RWPE1 (cell line): ENCODE measurements around the gene TCHH.

Experiments
- CTCF ChIA-PET: fragments of 350-600 bp; sonication (Branson Sonifier 250); formaldehyde crosslinking; extraction: SDS; loops from one replicate; lab custom pipeline; 2021; lab: Yijun Ruan, JAX
- POLR2A ChIA-PET: fragments of 400-600 bp; formaldehyde crosslinking; extraction: SDS; loops from one replicate; lab custom pipeline; 2020; ENCODE audit warnings: antibody characterized with exemption; ENCODE audit not compliant: low non-redundant PET; lab: Yijun Ruan, JAX
- DNase-seq: peaks from one replicate; pipeline ENCODE4 v3.0.0; 2012; ENCODE audit warnings: low spot score
- H3K27ac ChIP-seq: fragments of 450-650 bp; 2 replicates; pipeline ENCODE4 v1.5.1; 2017
- TF ChIP-seq, protein P1 (sequence below): fragments of 450-650 bp; conservative IDR thresholded peaks from 2 replicates; pipeline ENCODE4 v1.5.1; 2017; ENCODE audit warnings: low read depth, mild to moderate bottlenecking

TCHH gene

DNA sequence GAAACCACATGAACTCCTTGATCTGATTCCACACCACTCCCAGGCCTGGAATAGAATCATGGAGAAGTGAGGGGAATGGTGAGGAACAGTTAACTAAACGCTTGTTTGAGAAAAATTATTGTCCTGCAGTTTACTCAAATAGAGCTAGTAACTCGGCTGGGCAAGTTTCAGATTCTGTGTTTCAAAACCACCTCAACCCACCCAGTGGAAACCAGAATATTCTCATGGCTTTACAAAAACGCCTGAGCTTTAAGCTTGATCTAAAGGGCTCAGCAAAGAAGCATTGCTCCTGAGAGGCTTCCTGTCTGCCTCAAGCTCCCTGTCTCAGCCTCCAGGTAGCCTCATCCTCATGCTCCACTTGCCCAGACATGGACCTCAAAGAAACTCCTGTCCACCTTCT is 42.9 kb downstream of the TCHH start:
- DNase-seq = no peak
- CTCF ChIA-PET = no interaction called here
- POLR2A ChIA-PET = interaction anchor here (0.7 kb wide), 1 partner anchor 37 kb away, joined by 3 read pairs; no protein-coding TSS in a partner anchor

DNA sequence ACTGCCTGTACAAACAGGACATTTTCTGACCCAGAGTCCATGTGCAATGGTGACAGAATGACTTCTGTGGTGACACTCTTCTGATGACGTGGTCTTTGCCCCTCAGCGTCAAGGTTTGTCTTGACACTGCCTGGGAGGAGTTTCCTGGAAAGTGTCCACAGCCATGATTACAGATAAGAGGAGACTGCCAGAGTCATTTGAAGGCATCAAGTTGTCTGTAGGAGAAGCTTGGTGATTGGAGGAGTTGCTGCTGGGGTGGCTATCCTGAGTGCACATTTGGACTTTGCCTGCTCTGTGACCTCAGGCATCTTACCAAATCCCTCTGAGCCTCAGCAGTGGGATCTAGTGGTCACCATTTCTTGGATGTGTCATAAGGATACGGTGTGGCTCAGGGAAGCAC is 44.1 kb downstream of the TCHH start:
- no peak for DNase-seq
- H3K27ac ChIP-seq = no peak overlapping the region
- TF ChIP-seq, protein P1, sequence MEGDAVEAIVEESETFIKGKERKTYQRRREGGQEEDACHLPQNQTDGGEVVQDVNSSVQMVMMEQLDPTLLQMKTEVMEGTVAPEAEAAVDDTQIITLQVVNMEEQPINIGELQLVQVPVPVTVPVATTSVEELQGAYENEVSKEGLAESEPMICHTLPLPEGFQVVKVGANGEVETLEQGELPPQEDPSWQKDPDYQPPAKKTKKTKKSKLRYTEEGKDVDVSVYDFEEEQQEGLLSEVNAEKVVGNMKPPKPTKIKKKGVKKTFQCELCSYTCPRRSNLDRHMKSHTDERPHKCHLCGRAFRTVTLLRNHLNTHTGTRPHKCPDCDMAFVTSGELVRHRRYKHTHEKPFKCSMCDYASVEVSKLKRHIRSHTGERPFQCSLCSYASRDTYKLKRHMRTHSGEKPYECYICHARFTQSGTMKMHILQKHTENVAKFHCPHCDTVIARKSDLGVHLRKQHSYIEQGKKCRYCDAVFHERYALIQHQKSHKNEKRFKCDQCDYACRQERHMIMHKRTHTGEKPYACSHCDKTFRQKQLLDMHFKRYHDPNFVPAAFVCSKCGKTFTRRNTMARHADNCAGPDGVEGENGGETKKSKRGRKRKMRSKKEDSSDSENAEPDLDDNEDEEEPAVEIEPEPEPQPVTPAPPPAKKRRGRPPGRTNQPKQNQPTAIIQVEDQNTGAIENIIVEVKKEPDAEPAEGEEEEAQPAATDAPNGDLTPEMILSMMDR = no peak
- POLR2A ChIA-PET = no interaction called here
- CTCF ChIA-PET = interaction anchor here (0.9 kb wide), 1 partner anchor 18 kb away, joined by 3 read pairs; no protein-coding TSS in a partner anchor

More for the DNA sequence above, 42.9 kb downstream of the TCHH start:
- TF ChIP-seq, protein P1 = no peak
- no peak overlapping the region for H3K27ac ChIP-seq

DNA sequence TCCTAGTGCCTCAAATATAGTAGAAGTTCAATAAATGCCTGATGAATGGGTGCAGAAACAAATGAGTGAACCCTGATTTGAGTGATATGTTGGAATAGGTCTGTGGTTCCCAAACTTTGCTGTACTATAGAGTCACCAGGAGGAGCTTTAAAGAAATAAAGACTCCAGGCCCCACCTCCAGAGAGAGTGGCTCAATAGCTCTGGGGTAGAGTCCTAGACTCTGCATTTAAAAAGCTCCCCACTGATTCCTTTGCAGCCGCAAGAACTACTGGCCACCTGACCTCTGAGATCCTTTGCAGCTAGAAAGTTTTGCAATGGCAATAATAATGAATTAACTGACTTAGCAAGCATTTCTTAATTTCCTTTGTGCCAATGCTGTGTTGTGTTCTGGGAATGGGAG is 47.3 kb downstream of the TCHH start:
- ChIA-PET POLR2A (no interaction called here), CTCF (no interaction called here)
- H3K27ac ChIP-seq = no peak overlapping the region
- no peak for DNase-seq
- TF ChIP-seq, protein P1 = no peak

DNA sequence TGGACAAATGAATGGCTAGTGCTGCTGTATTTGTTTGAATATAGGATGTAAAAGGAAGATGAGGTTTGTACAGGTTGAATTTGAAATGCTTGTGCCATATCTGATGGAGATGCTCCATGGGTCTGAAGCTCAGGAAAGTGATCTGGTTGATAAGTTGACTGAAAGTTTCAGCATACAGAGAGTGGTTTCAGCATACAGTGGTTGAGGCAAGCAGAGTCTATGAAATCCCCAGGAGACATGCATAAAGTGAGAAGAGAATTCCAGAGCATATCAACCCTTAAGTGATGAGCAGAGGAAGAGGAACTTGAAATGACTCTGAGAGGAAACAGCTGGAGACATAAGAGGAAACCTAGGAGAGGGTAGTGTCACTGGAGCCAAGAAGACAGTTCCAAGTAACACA is 48.1 kb downstream of the TCHH start:
- DNase-seq = no peak
- TF ChIP-seq, protein P1 = no peak
- ChIA-PET POLR2A (no interaction called here), CTCF (no interaction called here)
- no peak overlapping the region for H3K27ac ChIP-seq

DNA sequence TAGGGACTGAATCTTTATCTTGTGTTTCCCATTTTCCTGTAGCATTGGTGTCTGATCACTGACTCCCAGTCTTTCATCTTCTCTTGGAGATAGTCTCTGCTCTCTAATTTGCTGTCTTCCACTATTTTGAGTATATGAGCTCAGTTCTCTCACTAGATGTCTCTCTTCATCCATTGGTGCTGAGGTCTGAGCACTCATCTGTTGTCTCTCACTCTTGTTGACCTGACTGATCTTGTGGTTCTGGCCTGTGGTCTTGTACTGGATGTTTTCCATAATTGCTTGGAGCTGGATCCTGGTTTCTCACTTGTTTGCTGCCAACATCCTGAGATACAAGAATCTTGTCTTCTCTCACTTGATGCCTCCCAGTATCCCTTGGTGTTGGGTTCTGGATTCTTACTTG is 53.3 kb downstream of the TCHH start:
- ChIA-PET CTCF (interaction anchor here (0.6 to 0.7 kb wide), 3 partner anchors 68 to 122 kb away, joined by 3 read pairs; no protein-coding TSS in a partner anchor), POLR2A (no interaction called here)
- TF ChIP-seq, protein P1 = no peak
- H3K27ac ChIP-seq = no peak overlapping the region
- DNase-seq = no peak
